ENCODE results near the gene GPR25.

The GPR25 gene

GRCh38 chr1:200895443-200895789, 22.6 kb downstream of the GPR25 start:
- peak overlapping the region; percentile 79 for H2AK5ac ChIP-seq (ENCODE audit: low read depth, low read length)
- no peak for DNase-seq (ENCODE audit: low spot score)
- H4K91ac ChIP-seq (ENCODE audit: low read depth, low read length, poor library complexity) = no peak overlapping the region
- peak overlapping the region; percentile 80 for H3K18ac ChIP-seq (ENCODE audit: low read length)
- H3K27ac ChIP-seq (replicated peaks; ENCODE audit: low read length) = no peak overlapping the region
- H3K9ac ChIP-seq (ENCODE audit: low read depth, low read length, poor library complexity) = peak overlapping the region; percentile 38
- no peak overlapping the region for H4K8ac ChIP-seq (ENCODE audit: low read depth, low read length)
- H3K9me3 ChIP-seq (replicated peaks in 1 of 2; ENCODE audit: control insufficient read depth in 2 of 2, insufficient read depth in 1 of 2, low read depth in 1 of 2, low read length in 2 of 2) = no peaks in the 10 kb centered on the region
- H3K4me1 ChIP-seq (ENCODE audit: control insufficient read depth in 2 of 2, insufficient read depth in 1 of 2, low read depth in 1 of 2, low read length in 2 of 2) = peaks cover 24 to 39% of the 10 kb centered on the region in 2 donors
- no peaks in the 10 kb centered on the region for H3K27me3 ChIP-seq (ENCODE audit: control insufficient read depth in 3 of 3, insufficient read depth in 3 of 3, low read depth in 1 of 3, low read length in 3 of 3)
- H3K23ac ChIP-seq (ENCODE audit: low read depth, low read length, poor library complexity) = peak overlapping the region; percentile 6
- no peak overlapping the region for H3K4me2 ChIP-seq (ENCODE audit: insufficient read depth, low read length, poor library complexity, severe bottlenecking)
- H2BK120ac ChIP-seq (ENCODE audit: low read depth, low read length) = no peak overlapping the region
- WGBS, 2 donors (ENCODE audit: extremely low coverage in 2 of 2, insufficient read length in 2 of 2, insufficient replicate concordance in 1 of 2) = no CpG with 5 or more reads among the region's 8 CpGs
- peak overlapping the region; percentile 56 for H2BK5ac ChIP-seq (ENCODE audit: low read length)
- H2AFZ ChIP-seq (ENCODE audit: low read length) = no peak overlapping the region
- H3K4me3 ChIP-seq (ENCODE audit: low read length in 2 of 2) = no peak overlapping the region
- H3K36me3 ChIP-seq (replicated peaks in 1 of 2; ENCODE audit: control insufficient read depth in 2 of 2, insufficient read depth in 2 of 2, low read length in 2 of 2) = peaks cover 22 to 75% of the 10 kb centered on the region in 2 donors
- peaks cover 15% of the 10 kb centered on the region for H3K79me1 ChIP-seq (ENCODE audit: low read depth, low read length)
- H2BK15ac ChIP-seq (ENCODE audit: low read length) = no peak overlapping the region
- H3K14ac ChIP-seq (ENCODE audit: low read length) = no peak overlapping the region
- H2BK12ac ChIP-seq (ENCODE audit: low read length) = no peak overlapping the region
- H3K4ac ChIP-seq (ENCODE audit: low read length) = no peak overlapping the region

- Histone ChIP-seq H3K9ac (ENCODE audit: low read depth, low read length, poor library complexity) (no peak overlapping the region), H3K27ac (replicated peaks; ENCODE audit: low read length) (no peak overlapping the region), H3K4ac (ENCODE audit: low read length) (no peak overlapping the region), H2BK5ac (ENCODE audit: low read length) (peak overlapping the region; percentile 56), H3K4me1 (ENCODE audit: control insufficient read depth in 2 of 2, insufficient read depth in 1 of 2, low read depth in 1 of 2, low read length in 2 of 2) (peaks cover 24 to 38% of the 10 kb centered on the region in 2 donors), H2BK12ac (ENCODE audit: low read length) (no peak overlapping the region), H3K4me3 (ENCODE audit: low read length in 2 of 2) (no peak overlapping the region), H3K27me3 (ENCODE audit: control insufficient read depth in 3 of 3, insufficient read depth in 3 of 3, low read depth in 1 of 3, low read length in 3 of 3) (no peaks in the 10 kb centered on the region), H4K8ac (ENCODE audit: low read depth, low read length) (no peak overlapping the region), H4K91ac (ENCODE audit: low read depth, low read length, poor library complexity) (no peak overlapping the region), H3K79me1 (ENCODE audit: low read depth, low read length) (peaks cover 15% of the 10 kb centered on the region), H3K36me3 (replicated peaks in 1 of 2; ENCODE audit: control insufficient read depth in 2 of 2, insufficient read depth in 2 of 2, low read length in 2 of 2) (peaks cover 28 to 80% of the 10 kb centered on the region in 2 donors), H2AK5ac (ENCODE audit: low read depth, low read length) (peak overlapping the region; percentile 67), H3K4me2 (ENCODE audit: insufficient read depth, low read length, poor library complexity, severe bottlenecking) (no peak overlapping the region), H2BK120ac (ENCODE audit: low read depth, low read length) (no peak overlapping the region), H3K9me3 (replicated peaks in 1 of 2; ENCODE audit: control insufficient read depth in 2 of 2, insufficient read depth in 1 of 2, low read depth in 1 of 2, low read length in 2 of 2) (no peaks in the 10 kb centered on the region), H2BK15ac (ENCODE audit: low read length) (peak overlapping the region; percentile 10), H3K23ac (ENCODE audit: low read depth, low read length, poor library complexity) (no peak overlapping the region), H2AFZ (ENCODE audit: low read length) (no peak overlapping the region), H3K14ac (ENCODE audit: low read length) (no peak overlapping the region), H3K18ac (ENCODE audit: low read length) (peak overlapping the region; percentile 68)
- DNase-seq (ENCODE audit: low spot score) = no peak
- WGBS, 2 donors (ENCODE audit: extremely low coverage in 2 of 2, insufficient read length in 2 of 2, insufficient replicate concordance in 1 of 2) = no CpG with 5 or more reads among the region's 9 CpGs
These were observed 23.2 kb downstream of the GPR25 start for GRCh38 chr1:200895801-200896530.

GRCh38 chr1:200896531-200897196, 23.9 kb downstream of the GPR25 start:
- H2AK5ac ChIP-seq (ENCODE audit: low read depth, low read length) = peak overlapping the region; percentile 40
- WGBS, 2 donors (ENCODE audit: extremely low coverage in 2 of 2, insufficient read length in 2 of 2, insufficient replicate concordance in 1 of 2) = no CpG with 5 or more reads among the region's 10 CpGs
- H3K4ac ChIP-seq (ENCODE audit: low read length) = no peak overlapping the region
- H4K91ac ChIP-seq (ENCODE audit: low read depth, low read length, poor library complexity) = no peak overlapping the region
- H3K4me2 ChIP-seq (ENCODE audit: insufficient read depth, low read length, poor library complexity, severe bottlenecking) = no peak overlapping the region
- H3K18ac ChIP-seq (ENCODE audit: low read length) = peak overlapping the region; percentile 31
- H3K36me3 ChIP-seq (replicated peaks in 1 of 2; ENCODE audit: control insufficient read depth in 2 of 2, insufficient read depth in 2 of 2, low read length in 2 of 2) = peaks cover 34 to 87% of the 10 kb centered on the region in 2 donors
- peak overlapping the region; percentile 4 for H3K14ac ChIP-seq (ENCODE audit: low read length)
- peaks cover 15% of the 10 kb centered on the region for H3K79me1 ChIP-seq (ENCODE audit: low read depth, low read length)
- no peak overlapping the region for H2AFZ ChIP-seq (ENCODE audit: low read length)
- H2BK120ac ChIP-seq (ENCODE audit: low read depth, low read length) = no peak overlapping the region
- no peak overlapping the region for H3K9ac ChIP-seq (ENCODE audit: low read depth, low read length, poor library complexity)
- H2BK5ac ChIP-seq (ENCODE audit: low read length) = peak overlapping the region; percentile 16
- no peak overlapping the region for H3K23ac ChIP-seq (ENCODE audit: low read depth, low read length, poor library complexity)
- H3K27ac ChIP-seq (replicated peaks; ENCODE audit: low read length) = no peak overlapping the region
- DNase-seq (ENCODE audit: low spot score) = no peak
- H4K8ac ChIP-seq (ENCODE audit: low read depth, low read length) = no peak overlapping the region
- peaks cover 24 to 38% of the 10 kb centered on the region in 2 donors for H3K4me1 ChIP-seq (ENCODE audit: control insufficient read depth in 2 of 2, insufficient read depth in 1 of 2, low read depth in 1 of 2, low read length in 2 of 2)
- H2BK12ac ChIP-seq (ENCODE audit: low read length) = no peak overlapping the region
- H3K9me3 ChIP-seq (replicated peaks in 1 of 2; ENCODE audit: control insufficient read depth in 2 of 2, insufficient read depth in 1 of 2, low read depth in 1 of 2, low read length in 2 of 2) = no peaks in the 10 kb centered on the region
- no peak overlapping the region for H3K4me3 ChIP-seq (ENCODE audit: low read length in 2 of 2)
- H3K27me3 ChIP-seq (ENCODE audit: control insufficient read depth in 3 of 3, insufficient read depth in 3 of 3, low read depth in 1 of 3, low read length in 3 of 3) = no peaks in the 10 kb centered on the region
- H2BK15ac ChIP-seq (ENCODE audit: low read length) = no peak overlapping the region

- H2BK15ac ChIP-seq (ENCODE audit: low read length) = no peak overlapping the region
- peak overlapping the region; percentile 40 for H2AK5ac ChIP-seq (ENCODE audit: low read depth, low read length)
- H3K4me1 ChIP-seq (ENCODE audit: control insufficient read depth in 2 of 2, insufficient read depth in 1 of 2, low read depth in 1 of 2, low read length in 2 of 2) = peaks cover 24 to 38% of the 10 kb centered on the region in 2 donors
- H3K9me3 ChIP-seq (replicated peaks in 1 of 2; ENCODE audit: control insufficient read depth in 2 of 2, insufficient read depth in 1 of 2, low read depth in 1 of 2, low read length in 2 of 2) = no peaks in the 10 kb centered on the region
- H3K4me2 ChIP-seq (ENCODE audit: insufficient read depth, low read length, poor library complexity, severe bottlenecking) = no peak overlapping the region
- peak overlapping the region; percentile 16 for H2BK5ac ChIP-seq (ENCODE audit: low read length)
- H2BK12ac ChIP-seq (ENCODE audit: low read length) = no peak overlapping the region
- H3K9ac ChIP-seq (ENCODE audit: low read depth, low read length, poor library complexity) = no peak overlapping the region
- no peak overlapping the region for H3K14ac ChIP-seq (ENCODE audit: low read length)
- no peak overlapping the region for H3K4me3 ChIP-seq (ENCODE audit: low read length in 2 of 2)
- H3K27me3 ChIP-seq (ENCODE audit: control insufficient read depth in 3 of 3, insufficient read depth in 3 of 3, low read depth in 1 of 3, low read length in 3 of 3) = no peaks in the 10 kb centered on the region
- no peak overlapping the region for H3K18ac ChIP-seq (ENCODE audit: low read length)
- no peak overlapping the region for H4K8ac ChIP-seq (ENCODE audit: low read depth, low read length)
- peaks cover 15% of the 10 kb centered on the region for H3K79me1 ChIP-seq (ENCODE audit: low read depth, low read length)
- H3K36me3 ChIP-seq (replicated peaks in 1 of 2; ENCODE audit: control insufficient read depth in 2 of 2, insufficient read depth in 2 of 2, low read length in 2 of 2) = peaks cover 39 to 93% of the 10 kb centered on the region in 2 donors
- DNase-seq (ENCODE audit: low spot score) = no peak
- H2AFZ ChIP-seq (ENCODE audit: low read length) = no peak overlapping the region
- no CpG with 5 or more reads among the region's 5 CpGs for WGBS, 2 donors (ENCODE audit: extremely low coverage in 2 of 2, insufficient read length in 2 of 2, insufficient replicate concordance in 1 of 2)
- no peak overlapping the region for H3K27ac ChIP-seq (replicated peaks; ENCODE audit: low read length)
- no peak overlapping the region for H2BK120ac ChIP-seq (ENCODE audit: low read depth, low read length)
- H3K4ac ChIP-seq (ENCODE audit: low read length) = no peak overlapping the region
- H4K91ac ChIP-seq (ENCODE audit: low read depth, low read length, poor library complexity) = no peak overlapping the region
- H3K23ac ChIP-seq (ENCODE audit: low read depth, low read length, poor library complexity) = no peak overlapping the region
These were observed 24.5 kb downstream of the GPR25 start for GRCh38 chr1:200897259-200897658.
